Measurements from ENCODE around the gene VILL. TPM values are rescaled to one million over a fixed set of nuclear protein-coding genes. Genes with fewer than 3 reads are reported as not detected.
A peak's percentile ranks its signal among the peaks of the same experiment; 100 is the strongest.

The VILL gene
- total RNA-seq, 4 donors from 2014 or later, result 3.5 to 7.5 (median 5.2) TPM

DNA sequence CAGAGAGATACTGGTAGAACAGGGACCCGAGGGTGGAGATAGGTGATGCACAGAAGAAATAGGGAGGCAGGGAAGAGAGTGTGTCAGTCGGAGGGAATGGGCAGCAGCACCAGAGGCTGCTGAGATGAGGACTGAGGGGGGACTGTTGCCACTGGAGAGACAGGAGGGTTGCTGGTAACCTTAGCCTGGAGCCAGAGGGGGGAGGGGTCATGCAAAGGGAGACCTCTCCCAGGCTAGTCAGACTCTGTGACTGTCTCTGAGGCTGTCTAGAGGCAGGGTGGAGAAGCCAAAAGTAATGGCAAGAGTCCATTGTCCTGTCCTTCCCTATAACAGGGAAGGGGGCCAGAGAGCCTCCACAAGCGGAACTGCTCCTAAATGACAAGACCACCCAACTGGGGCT is 46.3 kb downstream of the VILL start:
- ATAC-seq, result no peak
- Histone ChIP-seq H3K36me3 (no peaks in the 10 kb centered on the region), H3K9me3 (no peaks in the 10 kb centered on the region), H3K4me3 (no peak overlapping the region), H3K4me1 (peaks cover 0 to 19% (median 12%) of the 10 kb centered on the region in 3 donors), H3K27me3 (no peaks in the 10 kb centered on the region), H3K27ac (no peak overlapping the region)
- TF ChIP-seq, protein P1, sequence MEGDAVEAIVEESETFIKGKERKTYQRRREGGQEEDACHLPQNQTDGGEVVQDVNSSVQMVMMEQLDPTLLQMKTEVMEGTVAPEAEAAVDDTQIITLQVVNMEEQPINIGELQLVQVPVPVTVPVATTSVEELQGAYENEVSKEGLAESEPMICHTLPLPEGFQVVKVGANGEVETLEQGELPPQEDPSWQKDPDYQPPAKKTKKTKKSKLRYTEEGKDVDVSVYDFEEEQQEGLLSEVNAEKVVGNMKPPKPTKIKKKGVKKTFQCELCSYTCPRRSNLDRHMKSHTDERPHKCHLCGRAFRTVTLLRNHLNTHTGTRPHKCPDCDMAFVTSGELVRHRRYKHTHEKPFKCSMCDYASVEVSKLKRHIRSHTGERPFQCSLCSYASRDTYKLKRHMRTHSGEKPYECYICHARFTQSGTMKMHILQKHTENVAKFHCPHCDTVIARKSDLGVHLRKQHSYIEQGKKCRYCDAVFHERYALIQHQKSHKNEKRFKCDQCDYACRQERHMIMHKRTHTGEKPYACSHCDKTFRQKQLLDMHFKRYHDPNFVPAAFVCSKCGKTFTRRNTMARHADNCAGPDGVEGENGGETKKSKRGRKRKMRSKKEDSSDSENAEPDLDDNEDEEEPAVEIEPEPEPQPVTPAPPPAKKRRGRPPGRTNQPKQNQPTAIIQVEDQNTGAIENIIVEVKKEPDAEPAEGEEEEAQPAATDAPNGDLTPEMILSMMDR (IDR thresholded peaks at IDR 0.05), result no peak
- TF ChIP-seq POLR2A (IDR thresholded peaks at IDR 0.05) (no peak), POLR2AphosphoS5 (IDR thresholded peaks at IDR 0.05) (no peak), EP300 (IDR thresholded peaks at IDR 0.05) (no peak)
- 61 to 78% methylated on average over 2 to 3 of the region's 3 CpGs for WGBS, 2 donors (ENCODE audit: low coverage in 1 of 2)

DNA sequence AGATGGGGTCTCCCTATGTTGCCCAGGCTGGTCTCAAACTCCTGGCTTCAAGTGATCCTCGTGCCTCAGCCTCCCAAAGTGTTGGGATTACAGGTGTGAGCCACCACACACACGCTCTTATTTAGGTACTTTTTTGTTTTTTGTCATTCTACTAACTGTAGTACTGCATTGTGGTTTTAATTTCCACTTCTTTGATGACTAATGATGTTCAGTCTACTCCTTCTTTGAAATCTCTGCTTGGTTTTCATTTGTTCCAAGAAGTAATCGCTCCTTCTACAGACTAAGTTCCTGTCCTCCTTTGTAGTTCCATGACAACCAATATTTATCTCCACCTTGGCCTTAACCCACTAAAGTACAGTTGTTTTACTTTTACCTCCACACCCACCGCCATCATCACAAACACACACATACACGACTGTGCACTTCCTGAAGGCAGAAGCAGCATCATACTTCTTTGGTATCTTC is 47.9 kb downstream of the VILL start:
- Histone ChIP-seq H3K4me1 (peaks cover 0 to 19% (median 12%) of the 10 kb centered on the region in 3 donors), H3K4me3 (peak overlapping the region in 1 of 2 donors; percentile 57), H3K27ac (no peak overlapping the region), H3K27me3 (no peaks in the 10 kb centered on the region), H3K36me3 (no peaks in the 10 kb centered on the region), H3K9me3 (no peaks in the 10 kb centered on the region)
- 76 to 99% methylated on average over 5 of the region's 5 CpGs for WGBS, 2 donors (ENCODE audit: low coverage in 1 of 2)
- TF ChIP-seq POLR2AphosphoS5 (IDR thresholded peaks at IDR 0.05) (no peak), POLR2A (IDR thresholded peaks at IDR 0.05) (no peak), EP300 (IDR thresholded peaks at IDR 0.05) (no peak)
- TF ChIP-seq, protein P1 (IDR thresholded peaks at IDR 0.05), result no peak
- no peak for ATAC-seq

DNA sequence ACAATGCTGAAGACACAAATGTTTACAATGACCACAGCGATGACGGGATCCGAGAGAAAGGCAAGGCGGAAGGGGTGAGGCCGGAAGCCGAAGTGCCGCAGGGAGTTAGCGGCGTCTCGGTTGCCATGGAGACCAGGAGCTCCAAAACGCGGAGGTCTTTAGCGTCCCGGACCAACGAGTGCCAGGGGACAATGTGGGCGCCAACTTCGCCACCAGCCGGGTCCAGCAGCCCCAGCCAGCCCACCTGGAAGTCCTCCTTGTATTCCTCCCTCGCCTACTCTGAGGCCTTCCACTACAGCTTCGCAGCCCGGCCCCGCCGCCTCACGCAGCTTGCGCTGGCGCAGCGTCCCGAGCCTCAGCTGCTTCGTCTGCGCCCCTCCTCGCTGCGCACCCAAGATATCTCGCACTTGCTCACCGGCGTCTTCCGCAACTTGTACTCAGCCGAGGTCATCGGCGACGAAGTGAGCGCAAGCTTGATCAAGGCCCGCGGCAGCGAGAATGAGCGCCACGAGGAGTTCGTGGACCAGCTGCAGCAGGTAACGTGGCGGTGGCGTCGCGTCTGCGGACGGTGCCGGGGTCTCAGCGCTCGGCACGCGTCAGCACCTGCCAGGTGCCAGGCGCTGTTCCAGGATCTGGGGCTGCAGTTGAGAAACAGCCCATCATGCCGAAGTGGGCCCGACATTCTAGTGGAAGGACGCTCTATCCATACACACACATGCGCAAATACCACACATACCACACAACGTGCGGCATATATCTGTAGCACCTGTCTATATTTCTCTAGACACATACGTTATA is 48.7 kb downstream of the VILL start, which contains the start of gene DLEC1:
TSS of gene DLEC1 (plus strand) at position 108 of the 798 bp plus-strand sequence. CDS start at position 126, 18 bp downstream.
- peaks cover 0 to 19% (median 12%) of the 10 kb centered on the region in 3 donors for H3K4me1 ChIP-seq
- WGBS, 2 donors (ENCODE audit: low coverage in 1 of 2), result 9 to 22% methylated on average over 7 to 10 of the region's 67 CpGs
- TF ChIP-seq EP300 (IDR thresholded peaks at IDR 0.05) (no peak), POLR2AphosphoS5 (IDR thresholded peaks at IDR 0.05) (no peak), POLR2A (IDR thresholded peaks at IDR 0.05) (no peak)
- TF ChIP-seq, protein P1 (IDR thresholded peaks at IDR 0.05), result no peak

DNA sequence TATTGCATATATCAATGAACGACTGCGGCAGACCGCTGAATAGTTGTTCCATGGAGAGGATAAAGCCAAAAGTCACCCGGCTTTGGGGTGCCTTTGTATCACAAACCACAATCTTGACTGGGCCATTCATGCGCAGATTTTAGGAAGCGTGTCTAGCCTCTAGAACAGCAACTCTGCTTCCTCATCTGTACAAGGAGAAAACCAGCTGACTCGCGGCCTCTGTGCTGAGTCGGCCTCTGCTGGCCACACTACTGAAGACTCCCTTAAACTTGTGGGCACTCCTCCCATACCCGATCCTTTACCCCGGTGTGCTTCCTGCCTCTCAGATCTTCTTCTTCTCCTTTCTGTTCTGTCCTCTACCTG is 49.3 kb downstream of the VILL start:
- no peaks in the 10 kb centered on the region for H3K9me3 ChIP-seq

More for the DNA sequence above, 48.7 kb downstream of the VILL start, which contains the start of gene DLEC1:
- ATAC-seq, result peak; percentile 62
- H3K27ac ChIP-seq, result peak within 1 kb of the TSS in 2 of 4 donors; percentile 14 to 36
- peak within 1 kb of the TSS; percentile 5 to 57 for H3K4me3 ChIP-seq
- H3K36me3 ChIP-seq, result no peaks in the 10 kb centered on the region
- no peaks in the 10 kb centered on the region for H3K27me3 ChIP-seq
- no peaks in the 10 kb centered on the region for H3K9me3 ChIP-seq

More for the DNA sequence above, 49.3 kb downstream of the VILL start:
- TF ChIP-seq EP300 (IDR thresholded peaks at IDR 0.05), result no peak
- no peak for TF ChIP-seq POLR2AphosphoS5 (IDR thresholded peaks at IDR 0.05)
- no peak for TF ChIP-seq POLR2A (IDR thresholded peaks at IDR 0.05)
- TF ChIP-seq, protein P1 (IDR thresholded peaks at IDR 0.05), result peak in 2 of 4 experiments; percentile 45 to 63
- ATAC-seq, result peak; percentile 84
- peak overlapping the region in 1 of 4 donors; percentile 36 for H3K27ac ChIP-seq
- no peaks in the 10 kb centered on the region for H3K36me3 ChIP-seq
- H3K4me1 ChIP-seq, result peaks cover 0 to 19% (median 12%) of the 10 kb centered on the region in 3 donors
- 26 to 40% methylated on average over 11 of the region's 11 CpGs for WGBS, 2 donors (ENCODE audit: low coverage in 1 of 2)
- peak overlapping the region; percentile 5 to 57 for H3K4me3 ChIP-seq
- H3K27me3 ChIP-seq, result no peaks in the 10 kb centered on the region

Data from gastroesophageal sphincter (tissue), 4 donors.